T-helper 1 cell treated with Interleukin-12 subunit alpha and Interleukin-12 subunit beta and Interleukin-4 antibody, amounts not matched to agents 30 μg/mL and 1 μg/mL, for 36 hours (primary cell): ENCODE results near the gene UCHL1.

Experiments
- H3K27ac Mint-ChIP-seq: one replicate; pipeline ENCODE4 v1.8.0; 2021; ENCODE audit warnings: mild to moderate bottlenecking, mixed read lengths
- H3K27me3 Mint-ChIP-seq: one replicate; pipeline ENCODE4 v1.8.0; 2021; ENCODE audit warnings: low read depth, mixed read lengths
- H3K36me3 Mint-ChIP-seq: one replicate; pipeline ENCODE4 v1.8.0; 2021; ENCODE audit warnings: low read depth, mixed read lengths
- H3K4me1 Mint-ChIP-seq: one replicate; pipeline ENCODE4 v1.8.0; 2021; ENCODE audit warnings: low read depth, mixed read lengths
- H3K4me3 Mint-ChIP-seq: one replicate; pipeline ENCODE4 v1.8.0; 2021; ENCODE audit warnings: mild to moderate bottlenecking, moderate library complexity, mixed read lengths
- H3K9me3 Mint-ChIP-seq: one replicate; pipeline ENCODE4 v1.8.0; 2021; ENCODE audit warnings: mixed read lengths

The UCHL1 gene

GRCh38 chr4:41218703-41219102, 38.0 kb upstream of the UCHL1 start:
- Mint-ChIP-seq H3K36me3 (no peaks in the 10 kb centered on the region), H3K27me3 (peaks cover 66% of the 10 kb centered on the region)

GRCh38 chr4:41219421-41219950, 37.2 kb upstream of the UCHL1 start:
- H3K27ac Mint-ChIP-seq, result no peak overlapping the region
- peaks cover 15% of the 10 kb centered on the region for H3K4me1 Mint-ChIP-seq
- H3K36me3 Mint-ChIP-seq, result no peaks in the 10 kb centered on the region
- H3K4me3 Mint-ChIP-seq, result no peak overlapping the region
- no peaks in the 10 kb centered on the region for H3K9me3 Mint-ChIP-seq
- peaks cover 67% of the 10 kb centered on the region for H3K27me3 Mint-ChIP-seq

More at GRCh38 chr4:41218703-41219102, 38.0 kb upstream of the UCHL1 start:
- no peaks in the 10 kb centered on the region for H3K9me3 Mint-ChIP-seq
- H3K27ac Mint-ChIP-seq, result no peak overlapping the region
- H3K4me3 Mint-ChIP-seq, result no peak overlapping the region
- peaks cover 15% of the 10 kb centered on the region for H3K4me1 Mint-ChIP-seq

GRCh38 chr4:41221850-41222645, 34.7 kb upstream of the UCHL1 start:
- Mint-ChIP-seq H3K4me3 (no peak overlapping the region), H3K27me3 (peaks cover 45% of the 10 kb centered on the region), H3K27ac (no peak overlapping the region), H3K36me3 (no peaks in the 10 kb centered on the region), H3K4me1 (peaks cover under 1% of the 10 kb centered on the region), H3K9me3 (no peaks in the 10 kb centered on the region)

- H3K9me3 Mint-ChIP-seq, result no peaks in the 10 kb centered on the region
- H3K4me1 Mint-ChIP-seq, result no peaks in the 10 kb centered on the region
- no peak overlapping the region for H3K4me3 Mint-ChIP-seq
- H3K36me3 Mint-ChIP-seq, result no peaks in the 10 kb centered on the region
- peaks cover 24% of the 10 kb centered on the region for H3K27me3 Mint-ChIP-seq
- no peak overlapping the region for H3K27ac Mint-ChIP-seq
Observed at GRCh38 chr4:41227902-41228301, 28.8 kb upstream of the UCHL1 start.

- no peaks in the 10 kb centered on the region for H3K9me3 Mint-ChIP-seq
- H3K27me3 Mint-ChIP-seq, result peaks cover 18% of the 10 kb centered on the region
- H3K36me3 Mint-ChIP-seq, result no peaks in the 10 kb centered on the region
- H3K4me3 Mint-ChIP-seq, result no peak overlapping the region
- no peak overlapping the region for H3K27ac Mint-ChIP-seq
- no peaks in the 10 kb centered on the region for H3K4me1 Mint-ChIP-seq
Observed at GRCh38 chr4:41232406-41232805, 24.3 kb upstream of the UCHL1 start.

- H3K4me1 Mint-ChIP-seq, result no peaks in the 10 kb centered on the region
- H3K36me3 Mint-ChIP-seq, result no peaks in the 10 kb centered on the region
- H3K27ac Mint-ChIP-seq, result no peak overlapping the region
Observed at GRCh38 chr4:41232856-41233255, 23.9 kb upstream of the UCHL1 start.

GRCh38 chr4:41236032-41236431, 20.7 kb upstream of the UCHL1 start:
- Mint-ChIP-seq H3K9me3 (no peaks in the 10 kb centered on the region), H3K4me1 (no peaks in the 10 kb centered on the region), H3K27ac (no peak overlapping the region), H3K36me3 (no peaks in the 10 kb centered on the region), H3K4me3 (no peak overlapping the region), H3K27me3 (peaks cover 5% of the 10 kb centered on the region)

More at GRCh38 chr4:41232856-41233255, 23.9 kb upstream of the UCHL1 start:
- Mint-ChIP-seq H3K4me3 (no peak overlapping the region), H3K27me3 (peaks cover 14% of the 10 kb centered on the region), H3K9me3 (no peaks in the 10 kb centered on the region)

- no peaks in the 10 kb centered on the region for H3K9me3 Mint-ChIP-seq
Observed at GRCh38 chr4:41236508-41236907, 20.2 kb upstream of the UCHL1 start.

GRCh38 chr4:41241919-41242318, 14.8 kb upstream of the UCHL1 start:
- H3K27ac Mint-ChIP-seq, result no peak overlapping the region
- no peaks in the 10 kb centered on the region for H3K4me1 Mint-ChIP-seq
- no peaks in the 10 kb centered on the region for H3K9me3 Mint-ChIP-seq
- no peak overlapping the region for H3K4me3 Mint-ChIP-seq
- no peaks in the 10 kb centered on the region for H3K27me3 Mint-ChIP-seq
- no peaks in the 10 kb centered on the region for H3K36me3 Mint-ChIP-seq

More at GRCh38 chr4:41236508-41236907, 20.2 kb upstream of the UCHL1 start:
- H3K4me1 Mint-ChIP-seq, result no peaks in the 10 kb centered on the region
- H3K27me3 Mint-ChIP-seq, result peaks cover 5% of the 10 kb centered on the region
- H3K27ac Mint-ChIP-seq, result no peak overlapping the region
- no peak overlapping the region for H3K4me3 Mint-ChIP-seq
- H3K36me3 Mint-ChIP-seq, result no peaks in the 10 kb centered on the region

- H3K27ac Mint-ChIP-seq, result no peak overlapping the region
- no peaks in the 10 kb centered on the region for H3K9me3 Mint-ChIP-seq
- H3K27me3 Mint-ChIP-seq, result peaks cover 5% of the 10 kb centered on the region
- H3K36me3 Mint-ChIP-seq, result no peaks in the 10 kb centered on the region
- no peaks in the 10 kb centered on the region for H3K4me1 Mint-ChIP-seq
- H3K4me3 Mint-ChIP-seq, result no peak overlapping the region
Observed at GRCh38 chr4:41245983-41246382, 10.7 kb upstream of the UCHL1 start.

GRCh38 chr4:41256131-41256739, 493 bp upstream of the UCHL1 start:
- Mint-ChIP-seq H3K9me3 (no peaks in the 10 kb centered on the region), H3K4me1 (peaks cover 5% of the 10 kb centered on the region), H3K27ac (no peak overlapping the region), H3K36me3 (no peaks in the 10 kb centered on the region), H3K4me3 (no peak overlapping the region), H3K27me3 (peaks cover 60% of the 10 kb centered on the region)

GRCh38 chr4:41257257-41257901, 651 bp downstream of the UCHL1 start:
- H3K36me3 Mint-ChIP-seq, result no peaks in the 10 kb centered on the region
- H3K9me3 Mint-ChIP-seq, result no peaks in the 10 kb centered on the region
- H3K27ac Mint-ChIP-seq, result no peak overlapping the region
- peaks cover 61% of the 10 kb centered on the region for H3K27me3 Mint-ChIP-seq
- peaks cover 5% of the 10 kb centered on the region for H3K4me1 Mint-ChIP-seq
- H3K4me3 Mint-ChIP-seq, result peak overlapping the region; percentile 54

GRCh38 chr4:41257906-41258305, 1.2 kb downstream of the UCHL1 start:
- H3K36me3 Mint-ChIP-seq, result no peaks in the 10 kb centered on the region
- H3K27me3 Mint-ChIP-seq, result peaks cover 59% of the 10 kb centered on the region
- no peak overlapping the region for H3K27ac Mint-ChIP-seq
- H3K4me1 Mint-ChIP-seq, result peaks cover 5% of the 10 kb centered on the region
- H3K9me3 Mint-ChIP-seq, result no peaks in the 10 kb centered on the region
- H3K4me3 Mint-ChIP-seq, result peak overlapping the region; percentile 54

GRCh38 chr4:41258783-41259182, 2.1 kb downstream of the UCHL1 start:
- Mint-ChIP-seq H3K27ac (no peak overlapping the region), H3K27me3 (peaks cover 58% of the 10 kb centered on the region), H3K9me3 (no peaks in the 10 kb centered on the region), H3K36me3 (no peaks in the 10 kb centered on the region), H3K4me3 (no peak overlapping the region), H3K4me1 (peaks cover 5% of the 10 kb centered on the region)
